ENCODE results near the gene GP1BB.
A peak's percentile ranks its signal among the peaks of the same experiment; 100 is the strongest.
"Not testable (repeated sequence)": the region's sequence is repeated elsewhere in the genome, so short reads cannot be mapped to it uniquely, and the experiment has no call there.

The GP1BB gene

GRCh38 chr22:19714312-19715187, 8.8 kb upstream of the GP1BB start, which contains the start of gene SEPTIN5:
Gene SEPTIN5 (plus strand): TSS chr22:19714503. CDS start chr22:19714589, 86 bp downstream.
- no peak for DNase-seq (ENCODE audit: low read depth)

DNA sequence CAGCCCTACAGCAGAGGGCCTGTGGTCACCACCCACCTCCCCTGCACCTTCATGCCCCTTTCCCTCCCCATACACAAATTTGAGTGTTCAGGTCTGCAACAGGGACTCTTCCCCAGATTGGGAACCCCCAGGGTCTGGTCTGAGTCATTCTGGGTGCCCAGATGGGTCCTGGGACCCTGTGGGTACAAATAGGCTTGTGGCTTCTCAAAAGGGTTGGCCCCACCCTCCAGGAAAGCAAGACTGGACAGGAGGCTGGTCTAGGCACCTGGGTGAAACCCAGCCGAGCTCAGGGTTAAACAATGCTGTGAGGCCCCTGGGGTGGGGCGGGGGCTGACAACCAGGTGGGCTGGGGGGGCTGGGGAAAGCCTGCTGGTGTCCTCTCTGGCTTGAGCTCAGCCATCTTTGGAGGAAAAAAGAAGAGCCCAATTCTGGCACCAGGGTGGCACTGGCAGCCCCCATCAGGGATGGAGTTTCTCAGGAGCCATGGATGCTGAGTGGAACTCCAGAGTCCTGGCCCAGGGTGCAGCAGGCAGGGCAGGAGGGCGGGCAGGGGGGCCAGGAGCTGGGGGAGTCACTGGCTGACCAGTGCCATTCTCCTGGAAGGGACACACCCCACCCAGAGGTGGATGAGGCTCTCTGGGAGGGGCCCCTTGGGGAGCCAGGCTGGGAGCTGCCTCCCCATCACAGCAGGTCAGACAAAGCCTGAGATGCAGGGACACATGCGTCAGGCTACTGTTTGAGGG, 8.0 kb upstream of the GP1BB start:
- DNase-seq (ENCODE audit: low read depth): no peak

GRCh38 chr22:19716041-19716828, 7.1 kb upstream of the GP1BB start:
- DNase-seq (ENCODE audit: low read depth): no peak

GRCh38 chr22:19716829-19717105, 6.6 kb upstream of the GP1BB start:
- DNase-seq (ENCODE audit: low read depth): no peak

GRCh38 chr22:19717181-19717580, 6.2 kb upstream of the GP1BB start:
- DNase-seq (ENCODE audit: low read depth): no peak

GRCh38 chr22:19717691-19718455, 5.5 kb upstream of the GP1BB start:
- DNase-seq (ENCODE audit: low read depth): peak; percentile 68

- DNase-seq (ENCODE audit: low read depth): no peak
These were observed 4.8 kb upstream of the GP1BB start for GRCh38 chr22:19718456-19719049.

DNA sequence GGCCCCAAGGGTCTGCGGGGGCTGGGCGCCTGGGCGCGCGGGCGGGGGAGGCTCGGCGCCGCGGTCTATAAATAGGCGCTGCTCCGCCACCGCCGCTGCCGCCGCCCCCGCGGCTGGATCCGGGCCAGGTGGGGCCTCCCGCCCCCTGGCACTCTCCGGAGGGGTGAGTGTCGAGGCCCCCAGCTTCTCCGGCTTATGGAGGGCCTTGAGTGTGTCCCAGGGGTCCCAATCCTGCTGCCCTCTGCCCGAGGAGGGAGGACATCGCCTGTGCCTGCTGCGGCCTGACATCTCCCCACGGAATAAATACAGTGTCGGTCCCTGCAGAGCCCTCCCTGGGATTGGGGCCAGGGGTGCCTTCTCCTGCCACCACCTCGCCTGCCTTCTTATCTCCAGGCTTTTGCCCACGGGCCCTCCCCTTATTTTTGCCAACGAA, 4.3 kb upstream of the GP1BB start:
- DNase-seq (ENCODE audit: low read depth): no peak

DNA sequence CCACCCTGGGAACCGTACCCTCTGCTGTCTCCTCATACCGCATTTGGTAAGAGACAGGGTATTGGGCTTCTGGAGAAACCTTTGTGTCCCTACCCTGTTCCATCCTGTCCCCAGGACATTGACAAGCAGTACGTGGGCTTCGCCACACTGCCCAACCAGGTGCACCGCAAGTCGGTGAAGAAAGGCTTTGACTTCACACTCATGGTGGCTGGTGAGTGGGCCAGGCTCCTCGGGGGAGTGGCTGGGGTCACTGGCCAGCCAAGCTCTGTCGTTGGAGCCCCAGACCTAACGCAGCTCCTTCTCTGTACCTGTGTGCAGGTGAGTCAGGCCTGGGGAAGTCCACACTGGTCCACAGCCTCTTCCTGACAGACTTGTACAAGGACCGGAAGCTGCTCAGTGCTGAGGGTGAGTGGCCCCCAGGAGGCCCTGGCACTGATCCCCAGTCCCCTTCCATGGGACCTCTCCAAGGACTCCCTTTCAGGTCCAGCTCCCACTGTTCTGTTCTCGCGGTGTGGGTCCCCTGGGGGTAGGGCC, 3.8 kb upstream of the GP1BB start:
- no peak for DNase-seq (ENCODE audit: low read depth)

DNA sequence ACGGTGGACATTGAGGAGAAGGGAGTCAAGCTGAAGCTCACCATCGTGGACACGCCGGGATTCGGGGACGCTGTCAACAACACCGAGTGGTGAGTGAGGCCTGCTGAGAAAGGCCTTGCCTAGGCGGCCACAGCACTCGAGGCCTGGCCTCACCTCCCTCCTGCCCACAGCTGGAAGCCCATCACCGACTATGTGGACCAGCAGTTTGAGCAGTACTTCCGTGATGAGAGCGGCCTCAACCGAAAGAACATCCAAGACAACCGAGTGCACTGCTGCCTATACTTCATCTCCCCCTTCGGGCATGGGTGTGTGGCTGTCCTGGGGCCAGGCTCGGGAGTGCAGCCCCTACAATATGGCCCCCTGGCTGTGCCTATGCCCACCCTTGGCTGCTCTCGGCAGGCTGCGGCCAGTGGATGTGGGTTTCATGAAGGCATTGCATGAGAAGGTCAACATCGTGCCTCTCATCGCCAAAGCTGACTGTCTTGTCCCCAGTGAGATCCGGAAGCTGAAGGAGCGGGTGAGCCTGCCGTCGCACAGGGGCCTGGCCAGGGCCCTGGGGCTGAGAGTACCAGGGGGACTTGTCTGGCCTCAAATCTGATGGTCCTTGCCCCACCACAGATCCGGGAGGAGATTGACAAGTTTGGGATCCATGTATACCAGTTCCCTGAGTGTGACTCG, 3.0 kb upstream of the GP1BB start:
- DNase-seq (ENCODE audit: low read depth): no peak

GRCh38 chr22:19720999-19721329, 2.4 kb upstream of the GP1BB start:
- DNase-seq (ENCODE audit: low read depth): no peak

- no peak for DNase-seq (ENCODE audit: low read depth)
These were observed 1.8 kb upstream of the GP1BB start for GRCh38 chr22:19721330-19722177.

- no peak for DNase-seq (ENCODE audit: low read depth)
These were observed 959 bp upstream of the GP1BB start for GRCh38 chr22:19722178-19722981.

- DNase-seq (ENCODE audit: low read depth): no peak
These were observed 432 bp upstream of the GP1BB start for GRCh38 chr22:19722982-19723231.

GRCh38 chr22:19723983-19724827, 866 bp downstream of the GP1BB start:
- DNase-seq (ENCODE audit: low read depth): no peak

GRCh38 chr22:19724927-19725661, 1.8 kb downstream of the GP1BB start:
- DNase-seq (ENCODE audit: low read depth): no peak

DNA sequence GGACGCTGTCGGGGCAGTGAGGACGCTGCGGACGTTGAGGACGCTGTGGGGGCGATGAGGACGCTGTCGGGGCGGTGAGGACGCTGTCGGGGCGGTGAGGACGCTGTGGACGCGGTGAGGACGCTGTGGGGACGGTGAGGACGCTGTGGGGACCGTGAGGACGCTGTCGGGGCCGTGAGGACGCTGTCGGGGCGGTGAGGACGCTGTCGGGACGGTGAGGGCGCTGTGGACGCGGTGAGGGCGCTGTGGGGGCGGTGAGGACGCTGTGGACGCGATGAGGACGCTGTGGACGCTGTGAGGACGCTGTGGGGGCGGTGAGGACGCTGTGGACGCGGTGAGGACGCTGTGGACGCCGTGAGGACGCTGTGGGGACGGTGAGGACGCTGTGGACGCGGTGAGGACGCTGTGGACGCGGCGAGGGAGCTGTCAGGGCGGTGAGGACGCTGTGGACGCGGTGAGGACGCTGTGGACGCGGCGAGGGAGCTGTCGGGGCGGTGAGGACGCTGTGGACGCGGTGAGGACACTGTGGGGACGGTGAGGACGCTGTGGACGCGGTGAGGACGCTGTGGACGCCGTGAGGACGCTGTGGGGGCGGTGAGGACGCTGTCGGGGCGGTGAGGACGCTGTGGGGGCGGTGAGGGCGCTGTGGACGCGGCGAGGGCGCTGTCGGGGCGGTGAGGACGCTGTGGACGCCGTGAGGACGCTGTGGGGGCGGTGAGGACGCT, 2.9 kb downstream of the GP1BB start:
- not testable (repeated sequence) for DNase-seq (ENCODE audit: low read depth)
